Thyroid gland (tissue), 4 donors: Measurements from ENCODE around the gene RGCC. TPM values are rescaled to one million over a fixed set of nuclear protein-coding genes. Genes with fewer than 3 reads are reported as not detected.

ENCODE experiments used
- DNase-seq, 2 donors: peaks; one replicate each; pipeline ENCODE4 v3.0.0-alpha.2; 2019
- H3K27ac ChIP-seq, 3 donors: fragments of 200-600 bp; sonication (generic); 1 replicate in 2 of 3; 2 replicates in 1 of 3; pipeline ENCODE4 v1.5.1; 2016 to 2019; ENCODE audit warnings: mild to moderate bottlenecking in 1 of 3, moderate library complexity in 1 of 3
- H3K27me3 ChIP-seq: fragments of 200-600 bp; sonication (generic); one replicate; pipeline ENCODE4 v1.5.1; 2019
- H3K36me3 ChIP-seq, 2 donors: fragments of 200-600 bp; sonication (generic); one replicate each; pipeline ENCODE4 v1.5.1; 2016 to 2019
- H3K4me1 ChIP-seq, 2 donors: fragments of 200-600 bp; sonication (generic); one replicate each; pipeline ENCODE4 v1.5.1; 2017 to 2019
- H3K4me3 ChIP-seq, 3 donors: fragments of 200-600 bp; sonication (generic); replicated peaks in 1 of 3; 1 replicate in 2 of 3; 2 replicates in 1 of 3; pipeline ENCODE4 v1.5.1; 2016; ENCODE audit warnings: mild to moderate bottlenecking in 1 of 3
- H3K9me3 ChIP-seq: fragments of 200-600 bp; sonication (generic); one replicate; pipeline ENCODE4 v1.5.1; 2017
- POLR2A ChIP-seq, 2 donors: fragments of 450-650 bp; IDR thresholded peaks; one replicate each; pipeline ENCODE4 v1.6.1; 2017; ENCODE audit warnings: antibody characterized with exemption in 2 of 2, mild to moderate bottlenecking in 2 of 2, moderate library complexity in 1 of 2
- WGBS, 2 donors: methylation state at CpG; one replicate each; pipeline ENCODE4 v1.1.5; 2017; 5-methylcytosine and 5-hydroxymethylcytosine counted together
- intact Hi-C: fragments of 100-400 bp; cut with DNase I; formaldehyde crosslinking; loops from one replicate; pipeline ENCODE4 v1.15.1; 2023
- total RNA-seq, 4 donors: library from RNA; depleted of rRNA; stranded (reverse); fragments of >200 nt; gene quantifications; one replicate each; pipeline ENCODE4 v1.2.3, GENCODE V29; 2016
- TF ChIP-seq, protein P1 (sequence below), 6 experiments: fragments of 200-600 bp in 3 of 6; fragments of 450-650 bp in 3 of 6; sonication (generic) in 3 of 6; IDR thresholded peaks; one replicate each; pipeline ENCODE4 v1.5.1; 2016 to 2019; ENCODE audit warnings: antibody characterized with exemption in 6 of 6, mild to moderate bottlenecking in 2 of 6, inconsistent platforms in 1 of 6, moderate library complexity in 1 of 6

The RGCC gene
- total RNA-seq, 4 donors from 2014 or later = 84.8 to 162 (median 127) TPM

DNA sequence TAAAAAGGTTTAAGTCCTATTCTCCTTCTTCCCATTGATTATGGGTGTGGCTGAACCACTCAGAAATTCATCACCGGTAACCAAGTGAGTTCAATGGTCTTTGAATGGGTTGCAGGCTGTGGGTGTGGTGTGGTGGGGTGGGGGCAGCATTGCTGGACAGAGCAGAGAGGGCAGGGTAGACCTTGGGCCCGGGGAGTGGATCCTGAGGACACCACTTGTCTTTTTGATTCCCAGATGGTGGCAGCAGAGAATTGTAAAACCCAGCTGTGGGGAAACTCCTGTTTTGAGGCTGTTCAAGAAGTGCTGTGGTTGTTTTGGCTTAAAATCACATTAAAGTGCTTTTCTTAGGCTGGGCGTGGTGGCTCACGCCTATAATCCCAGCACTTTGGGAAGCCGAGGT is 45.8 kb upstream of the RGCC start:
- intact Hi-C loops = loop anchor here (10.0 kb wide), 1 partner anchor 243 kb away; no protein-coding TSS in a partner anchor
- peak in 1 of 2 donors; percentile 5 for DNase-seq
- no peaks in the 10 kb centered on the region for H3K36me3 ChIP-seq

GRCh38 chr13:41413872-41414271 is 43.5 kb upstream of the RGCC start:
- H3K36me3 ChIP-seq = no peaks in the 10 kb centered on the region

More for the DNA sequence above, 45.8 kb upstream of the RGCC start:
- WGBS, 2 donors = 32 to 37% methylated on average over 5 of the region's 5 CpGs
- TF ChIP-seq, protein P1, sequence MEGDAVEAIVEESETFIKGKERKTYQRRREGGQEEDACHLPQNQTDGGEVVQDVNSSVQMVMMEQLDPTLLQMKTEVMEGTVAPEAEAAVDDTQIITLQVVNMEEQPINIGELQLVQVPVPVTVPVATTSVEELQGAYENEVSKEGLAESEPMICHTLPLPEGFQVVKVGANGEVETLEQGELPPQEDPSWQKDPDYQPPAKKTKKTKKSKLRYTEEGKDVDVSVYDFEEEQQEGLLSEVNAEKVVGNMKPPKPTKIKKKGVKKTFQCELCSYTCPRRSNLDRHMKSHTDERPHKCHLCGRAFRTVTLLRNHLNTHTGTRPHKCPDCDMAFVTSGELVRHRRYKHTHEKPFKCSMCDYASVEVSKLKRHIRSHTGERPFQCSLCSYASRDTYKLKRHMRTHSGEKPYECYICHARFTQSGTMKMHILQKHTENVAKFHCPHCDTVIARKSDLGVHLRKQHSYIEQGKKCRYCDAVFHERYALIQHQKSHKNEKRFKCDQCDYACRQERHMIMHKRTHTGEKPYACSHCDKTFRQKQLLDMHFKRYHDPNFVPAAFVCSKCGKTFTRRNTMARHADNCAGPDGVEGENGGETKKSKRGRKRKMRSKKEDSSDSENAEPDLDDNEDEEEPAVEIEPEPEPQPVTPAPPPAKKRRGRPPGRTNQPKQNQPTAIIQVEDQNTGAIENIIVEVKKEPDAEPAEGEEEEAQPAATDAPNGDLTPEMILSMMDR (IDR thresholded peaks at IDR 0.05) = peak in 2 of 6 experiments; percentile 13 to 18
- no peak for TF ChIP-seq POLR2A (IDR thresholded peaks at IDR 0.05)
- Histone ChIP-seq H3K27me3 (no peaks in the 10 kb centered on the region), H3K27ac (no peak overlapping the region), H3K9me3 (no peaks in the 10 kb centered on the region), H3K4me3 (no peak overlapping the region), H3K4me1 (no peaks in the 10 kb centered on the region)

GRCh38 chr13:41416276-41416675 is 41.1 kb upstream of the RGCC start:
- TF ChIP-seq, protein P1 (IDR thresholded peaks at IDR 0.05) = no peak
- no peak for TF ChIP-seq POLR2A (IDR thresholded peaks at IDR 0.05)
- H3K27me3 ChIP-seq = no peaks in the 10 kb centered on the region
- DNase-seq = no peak
- intact Hi-C loops = loop anchor here (10.0 kb wide), 1 partner anchor 239 kb away; no protein-coding TSS in a partner anchor
- H3K4me1 ChIP-seq = no peaks in the 10 kb centered on the region
- 32 to 96% methylated on average over 3 of the region's 3 CpGs for WGBS, 2 donors
- no peak overlapping the region for H3K4me3 ChIP-seq
- no peaks in the 10 kb centered on the region for H3K36me3 ChIP-seq
- H3K27ac ChIP-seq = no peak overlapping the region
- no peaks in the 10 kb centered on the region for H3K9me3 ChIP-seq

More at GRCh38 chr13:41413872-41414271, 43.5 kb upstream of the RGCC start:
- 91 to 94% methylated on average over 5 of the region's 5 CpGs for WGBS, 2 donors
- no peaks in the 10 kb centered on the region for H3K27me3 ChIP-seq
- no peak for DNase-seq
- no peaks in the 10 kb centered on the region for H3K9me3 ChIP-seq
- H3K4me1 ChIP-seq = no peaks in the 10 kb centered on the region
- H3K4me3 ChIP-seq = no peak overlapping the region
- H3K27ac ChIP-seq = no peak overlapping the region
- intact Hi-C loops = loop anchor here (10.0 kb wide), 1 partner anchor 241 kb away; no protein-coding TSS in a partner anchor
- no peak for TF ChIP-seq POLR2A (IDR thresholded peaks at IDR 0.05)
- TF ChIP-seq, protein P1 (IDR thresholded peaks at IDR 0.05) = no peak

DNA sequence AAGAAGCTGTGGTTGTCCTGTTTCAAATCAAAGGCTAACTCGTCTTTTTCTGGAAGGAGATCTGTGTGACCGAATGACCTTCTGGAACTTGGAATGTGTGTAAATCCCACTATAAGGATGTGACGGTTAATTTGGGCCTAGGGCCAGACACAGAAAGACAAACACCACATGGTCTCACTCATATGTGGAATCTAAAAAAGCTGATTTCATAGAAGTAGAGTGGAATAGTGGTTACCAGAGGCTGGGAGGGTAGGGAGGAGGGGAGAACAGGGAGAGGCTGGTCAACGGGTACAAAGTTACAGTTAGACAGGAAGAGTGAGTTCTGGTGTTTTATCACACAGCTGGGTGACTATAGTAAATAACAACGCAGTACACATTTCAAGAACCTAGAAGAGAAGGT is 39.3 kb upstream of the RGCC start:
- intact Hi-C loops = loop anchor here (10.0 kb wide), 1 partner anchor 237 kb away; no protein-coding TSS in a partner anchor
- Histone ChIP-seq H3K4me3 (no peak overlapping the region), H3K9me3 (no peaks in the 10 kb centered on the region), H3K4me1 (no peaks in the 10 kb centered on the region), H3K27ac (no peak overlapping the region), H3K36me3 (no peaks in the 10 kb centered on the region), H3K27me3 (no peaks in the 10 kb centered on the region)
- TF ChIP-seq, protein P1 (IDR thresholded peaks at IDR 0.05) = no peak
- no peak for TF ChIP-seq POLR2A (IDR thresholded peaks at IDR 0.05)
- 59 to 66% methylated on average over 5 of the region's 5 CpGs for WGBS, 2 donors
- no peak for DNase-seq

GRCh38 chr13:41418731-41419130 is 38.6 kb upstream of the RGCC start:
- 95 to 99% methylated on average over 2 of the region's 2 CpGs for WGBS, 2 donors
- Histone ChIP-seq H3K4me1 (no peaks in the 10 kb centered on the region), H3K9me3 (no peaks in the 10 kb centered on the region), H3K4me3 (no peak overlapping the region), H3K27ac (no peak overlapping the region), H3K36me3 (no peaks in the 10 kb centered on the region), H3K27me3 (no peaks in the 10 kb centered on the region)
- intact Hi-C loops = loop anchor here (10.0 kb wide), 1 partner anchor 236 kb away; no protein-coding TSS in a partner anchor
- no peak for DNase-seq
- no peak for TF ChIP-seq POLR2A (IDR thresholded peaks at IDR 0.05)
- TF ChIP-seq, protein P1 (IDR thresholded peaks at IDR 0.05) = no peak
